Erythroblast (primary cell): Measurements from ENCODE around the gene NSUN2.
"Not testable (repeated sequence)": the region's sequence is repeated elsewhere in the genome, so short reads cannot be mapped to it uniquely, and the experiment has no call there.

Experiments used
- DNase-seq, 2 experiments: peaks; one replicate each; lab custom pipeline; 2025; lab: John Stamatoyannopoulos, UW
- GATA1 ChIP-seq: IDR thresholded peaks from 2 replicates; pipeline ENCODE4 v1.6.1; 2011; ENCODE audit warnings: low read depth, mild to moderate bottlenecking, control low read depth, low read length, moderate library complexity
- POLR2A ChIP-seq: IDR thresholded peaks from 2 replicates; pipeline ENCODE4 v1.6.1; 2011; ENCODE audit warnings: mild to moderate bottlenecking, low read length

NSUN2 gene

GRCh38 chr5:6659941-6660684, 27.3 kb upstream of the NSUN2 start:
- TF ChIP-seq GATA1 (no peak), POLR2A (no peak)
- DNase-seq = no peak

- TF ChIP-seq GATA1 (no peak), POLR2A (no peak)
- peak in 1 of 2 experiments; percentile 13 for DNase-seq
Measured at GRCh38 chr5:6656680-6657079, 23.8 kb upstream of the NSUN2 start.

GRCh38 chr5:6655432-6655831, 22.6 kb upstream of the NSUN2 start:
- TF ChIP-seq POLR2A (no peak), GATA1 (no peak)
- DNase-seq = no peak

GRCh38 chr5:6652025-6652424, 19.2 kb upstream of the NSUN2 start:
- DNase-seq = no peak
- no peak for TF ChIP-seq POLR2A
- no peak for TF ChIP-seq GATA1

- no peak for DNase-seq
- TF ChIP-seq POLR2A (no peak), GATA1 (no peak)
Measured at GRCh38 chr5:6649681-6650080, 16.8 kb upstream of the NSUN2 start.

- TF ChIP-seq POLR2A = no peak
- TF ChIP-seq GATA1 = no peak
- DNase-seq = no peak
Measured at GRCh38 chr5:6649186-6649585, 16.3 kb upstream of the NSUN2 start.

GRCh38 chr5:6645571-6646362, 12.9 kb upstream of the NSUN2 start:
- not testable (repeated sequence) for DNase-seq

- DNase-seq = no peak
- TF ChIP-seq POLR2A = no peak
- TF ChIP-seq GATA1 = no peak
Measured at GRCh38 chr5:6644794-6645241, 12.0 kb upstream of the NSUN2 start.

- DNase-seq = no peak
- TF ChIP-seq GATA1 = no peak
- no peak for TF ChIP-seq POLR2A
Measured at GRCh38 chr5:6642655-6643054, 9.8 kb upstream of the NSUN2 start.

GRCh38 chr5:6638236-6638635, 5.4 kb upstream of the NSUN2 start:
- TF ChIP-seq GATA1 (no peak), POLR2A (no peak)
- DNase-seq = no peak

GRCh38 chr5:6637590-6637989, 4.7 kb upstream of the NSUN2 start:
- no peak for TF ChIP-seq POLR2A
- no peak for TF ChIP-seq GATA1
- DNase-seq = no peak

GRCh38 chr5:6637022-6637421, 4.2 kb upstream of the NSUN2 start:
- TF ChIP-seq GATA1 (no peak), POLR2A (no peak)

GRCh38 chr5:6636293-6636692, 3.4 kb upstream of the NSUN2 start:
- TF ChIP-seq POLR2A = no peak
- TF ChIP-seq GATA1 = no peak
- peak in 1 of 2 experiments; percentile 5 for DNase-seq

More at GRCh38 chr5:6637022-6637421, 4.2 kb upstream of the NSUN2 start:
- no peak for DNase-seq

- peak in 1 of 2 experiments; percentile 8 for DNase-seq
- no peak for TF ChIP-seq POLR2A
- no peak for TF ChIP-seq GATA1
Measured at GRCh38 chr5:6634788-6635430, 2.1 kb upstream of the NSUN2 start.
